SK-N-SH (cell line): Measurements from ENCODE around the gene PSKH1.

Source experiments
- CTCF ChIP-seq: fragments of 200-600 bp; sonication (generic); IDR thresholded peaks from 2 replicates; pipeline ENCODE4 v1.6.1; 2017; ENCODE audit warnings: antibody characterized with exemption, mild to moderate bottlenecking, moderate library complexity
- EZH2phosphoT487 ChIP-seq: fragments of 200-600 bp; sonication (generic); IDR thresholded peaks from 2 replicates; pipeline ENCODE4 v1.6.1; 2017; ENCODE audit warnings: low read depth, mixed run types, mild to moderate bottlenecking, antibody characterized with exemption, moderate library complexity, borderline replicate concordance
- JUND ChIP-seq: IDR thresholded peaks from 2 replicates; pipeline ENCODE4 v1.4.0; 2012
- PBX3 ChIP-seq: IDR thresholded peaks from 2 replicates; pipeline ENCODE4; 2012
- TEAD4 ChIP-seq: IDR thresholded peaks from 2 replicates; pipeline ENCODE4 v1.4.0; 2012; ENCODE audit warnings: mild to moderate bottlenecking, borderline replicate concordance; ENCODE audit not compliant: insufficient read depth
- USF1 ChIP-seq: IDR thresholded peaks from 2 replicates; pipeline ENCODE4 v1.4.0; 2012; ENCODE audit warnings: low read depth, borderline replicate concordance
- USF2 ChIP-seq: fragments of 150-350 bp; IDR thresholded peaks from 2 replicates; pipeline ENCODE4 v1.6.1; 2017; ENCODE audit warnings: antibody characterized with exemption, low read length, low read depth, borderline replicate concordance

GRCh38 chr16:67941469-67942199, 48.6 kb downstream of the PSKH1 start:
- TF ChIP-seq USF2 (no peak), TEAD4 (no peak), PBX3 (no peak), EZH2phosphoT487 (no peak), JUND (no peak), USF1 (no peak), CTCF (no peak)
